Central memory CD8-positive, alpha-beta T cell (primary cell): ENCODE data around the gene EOLA2.
"Not testable (repeated sequence)": the region's sequence is repeated elsewhere in the genome, so short reads cannot be mapped to it uniquely, and the experiment has no call there.

Source experiments
- ATAC-seq: fragments of 150-1000 bp; cut with Tn5 transposase; replicated peaks from 2 replicates; pipeline ENCODE4 v1.10.0; 2022; ENCODE audit warnings: mild to moderate bottlenecking, moderate FRiP score, moderate number of reproducible peaks; ENCODE audit not compliant: poor library complexity, severe bottlenecking; ENCODE audit errors: extremely low read depth
- DNase-seq, 2 donors: peaks; one replicate each; pipeline ENCODE4 v3.0.0; 2021; ENCODE audit warnings: low spot score in 2 of 2
- H3K27ac Mint-ChIP-seq: one replicate; pipeline ENCODE4 v1.8.0; 2022; ENCODE audit warnings: low read depth, mild to moderate bottlenecking, moderate library complexity, mixed read lengths
- H3K27me3 Mint-ChIP-seq: one replicate; pipeline ENCODE4 v1.8.0; 2022; ENCODE audit warnings: mixed read lengths
- H3K36me3 Mint-ChIP-seq: one replicate; pipeline ENCODE4 v1.8.0; 2022; ENCODE audit warnings: mild to moderate bottlenecking, moderate library complexity, mixed read lengths; ENCODE audit not compliant: insufficient read depth
- H3K4me1 Mint-ChIP-seq: one replicate; pipeline ENCODE4 v1.8.0; 2022; ENCODE audit warnings: mixed read lengths
- H3K4me3 Mint-ChIP-seq: one replicate; pipeline ENCODE4 v1.8.0; 2022; ENCODE audit warnings: mild to moderate bottlenecking, moderate library complexity, mixed read lengths
- H3K9me3 Mint-ChIP-seq: one replicate; pipeline ENCODE4 v1.8.0; 2022; ENCODE audit warnings: mixed read lengths

The EOLA2 gene

GRCh38 chrX:149890828-149891227 lies 47.5 kb downstream of the EOLA2 start:
- not testable (repeated sequence) for H3K36me3 Mint-ChIP-seq, H3K9me3 Mint-ChIP-seq, H3K27ac Mint-ChIP-seq, H3K4me3 Mint-ChIP-seq, H3K27me3 Mint-ChIP-seq, ATAC-seq, H3K4me1 Mint-ChIP-seq, DNase-seq
